Right atrium auricular region (tissue), 2 donors: ENCODE data around the gene ZCWPW1. TPM values are rescaled to one million over a fixed set of nuclear protein-coding genes. Genes with fewer than 3 reads are reported as not detected.

Experiments
- DNase-seq: peaks from one replicate; pipeline ENCODE4 v3.0.0-alpha.2; 2019; ENCODE audit warnings: low spot score
- H3K27ac ChIP-seq, 2 donors: fragments of 200-600 bp; sonication (generic); 1 replicate in 1 of 2; 2 replicates in 1 of 2; pipeline ENCODE4 v1.5.1; 2016 to 2019
- H3K27me3 ChIP-seq, 2 donors: fragments of 200-600 bp; sonication (generic); one replicate each; pipeline versions ENCODE4 v1.5.1 to v1.6.0; 2017 to 2019
- H3K36me3 ChIP-seq: fragments of 200-600 bp; sonication (generic); one replicate; pipeline ENCODE4 v1.5.1; 2016
- H3K4me1 ChIP-seq, 2 donors: fragments of 200-600 bp; sonication (generic); one replicate each; pipeline versions ENCODE4 v1.5.1 to v1.6.0; 2017 to 2019
- H3K4me3 ChIP-seq, 2 donors: fragments of 200-600 bp; sonication (generic); 1 replicate in 1 of 2; 2 replicates in 1 of 2; pipeline ENCODE4 v1.5.1; 2017 to 2019; ENCODE audit warnings: mild to moderate bottlenecking in 1 of 2, moderate library complexity in 1 of 2
- H3K9me3 ChIP-seq, 2 donors: fragments of 200-600 bp; sonication (generic); one replicate each; pipeline ENCODE4 v1.5.1; 2019
- total RNA-seq, 2 donors: library from RNA; depleted of rRNA; stranded (reverse); fragments of >200 nt; gene quantifications; one replicate each; pipeline ENCODE4 v1.1.0, GENCODE V29; 2016
- TF ChIP-seq, protein P1 (sequence below), 2 donors: fragments of 200-600 bp; sonication (generic); IDR thresholded peaks; one replicate each; pipeline ENCODE4 v1.5.1; 2019; ENCODE audit warnings: antibody characterized with exemption in 2 of 2

The ZCWPW1 gene
- total RNA-seq, 2 donors from 2014 or later, result 2.1 to 8.5 TPM

DNA sequence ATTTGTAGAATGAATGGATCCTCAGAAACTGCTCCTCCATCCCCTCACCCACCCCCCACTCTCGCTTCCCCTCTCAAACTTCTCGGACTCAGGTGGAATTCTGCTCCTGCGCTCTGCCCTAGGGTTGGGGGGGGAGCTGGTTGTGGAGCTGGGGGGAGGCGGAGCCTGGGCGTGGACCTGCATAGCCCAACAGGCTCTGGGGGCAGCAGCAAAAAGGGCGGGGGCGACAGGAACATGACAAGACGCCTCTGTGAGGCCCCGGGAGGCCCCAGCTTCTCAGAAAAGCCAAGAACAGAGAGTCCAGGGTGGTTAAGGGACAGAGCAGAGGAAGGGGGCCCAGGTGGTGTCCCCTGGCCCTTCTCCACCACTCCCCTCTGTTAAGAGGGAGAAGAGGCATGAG is 47.0 kb upstream of the ZCWPW1 start:
- Histone ChIP-seq H3K4me3 (peak overlapping the region in 1 of 2 donors; percentile 99), H3K36me3 (peaks cover 13% of the 10 kb centered on the region), H3K27me3 (no peaks in the 10 kb centered on the region), H3K27ac (peak overlapping the region; percentile 93 to 97), H3K4me1 (peaks cover 0 to 70% of the 10 kb centered on the region in 2 donors), H3K9me3 (no peaks in the 10 kb centered on the region)
- TF ChIP-seq, protein P1, sequence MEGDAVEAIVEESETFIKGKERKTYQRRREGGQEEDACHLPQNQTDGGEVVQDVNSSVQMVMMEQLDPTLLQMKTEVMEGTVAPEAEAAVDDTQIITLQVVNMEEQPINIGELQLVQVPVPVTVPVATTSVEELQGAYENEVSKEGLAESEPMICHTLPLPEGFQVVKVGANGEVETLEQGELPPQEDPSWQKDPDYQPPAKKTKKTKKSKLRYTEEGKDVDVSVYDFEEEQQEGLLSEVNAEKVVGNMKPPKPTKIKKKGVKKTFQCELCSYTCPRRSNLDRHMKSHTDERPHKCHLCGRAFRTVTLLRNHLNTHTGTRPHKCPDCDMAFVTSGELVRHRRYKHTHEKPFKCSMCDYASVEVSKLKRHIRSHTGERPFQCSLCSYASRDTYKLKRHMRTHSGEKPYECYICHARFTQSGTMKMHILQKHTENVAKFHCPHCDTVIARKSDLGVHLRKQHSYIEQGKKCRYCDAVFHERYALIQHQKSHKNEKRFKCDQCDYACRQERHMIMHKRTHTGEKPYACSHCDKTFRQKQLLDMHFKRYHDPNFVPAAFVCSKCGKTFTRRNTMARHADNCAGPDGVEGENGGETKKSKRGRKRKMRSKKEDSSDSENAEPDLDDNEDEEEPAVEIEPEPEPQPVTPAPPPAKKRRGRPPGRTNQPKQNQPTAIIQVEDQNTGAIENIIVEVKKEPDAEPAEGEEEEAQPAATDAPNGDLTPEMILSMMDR (IDR thresholded peaks at IDR 0.05), result no peak
- no peak for DNase-seq

DNA sequence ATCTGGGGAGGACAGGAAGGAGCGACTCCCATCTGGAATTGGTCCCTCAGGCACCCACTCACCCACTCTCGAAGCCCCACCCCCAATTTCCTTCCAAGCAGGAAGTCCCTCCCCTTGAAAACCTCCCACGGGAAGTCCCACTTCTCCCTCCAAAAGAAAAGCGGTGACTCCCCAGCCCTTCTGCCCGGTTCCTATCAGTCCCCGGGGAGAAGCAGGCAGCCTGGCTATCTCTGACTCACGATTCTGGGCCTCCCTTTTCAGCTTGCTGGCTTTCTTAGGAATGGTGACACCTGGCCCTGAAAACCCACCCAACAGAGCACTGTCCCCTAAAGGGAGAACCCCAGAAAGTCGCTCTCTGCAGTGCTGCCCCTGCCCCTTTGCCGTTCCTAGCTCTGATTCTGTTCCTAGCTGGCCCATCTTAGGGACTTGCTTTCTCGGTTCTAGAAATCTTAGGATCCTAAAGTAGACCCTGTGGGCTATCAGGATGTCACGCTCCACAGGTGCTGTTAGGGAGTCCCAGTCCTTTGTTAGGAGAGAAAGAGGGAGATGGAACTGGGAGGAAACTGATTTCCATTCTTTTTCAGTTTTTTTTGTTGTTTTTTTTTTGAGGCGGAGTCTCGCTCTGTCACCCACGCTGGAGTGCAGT is 44.5 kb upstream of the ZCWPW1 start:
- Histone ChIP-seq H3K4me3 (no peak overlapping the region), H3K27ac (peak overlapping the region; percentile 69 to 84), H3K9me3 (no peaks in the 10 kb centered on the region), H3K36me3 (peaks cover 15% of the 10 kb centered on the region), H3K4me1 (peaks cover 0 to 75% of the 10 kb centered on the region in 2 donors), H3K27me3 (no peaks in the 10 kb centered on the region)
- TF ChIP-seq, protein P1 (IDR thresholded peaks at IDR 0.05), result no peak
- peak; percentile 81 for DNase-seq

DNA sequence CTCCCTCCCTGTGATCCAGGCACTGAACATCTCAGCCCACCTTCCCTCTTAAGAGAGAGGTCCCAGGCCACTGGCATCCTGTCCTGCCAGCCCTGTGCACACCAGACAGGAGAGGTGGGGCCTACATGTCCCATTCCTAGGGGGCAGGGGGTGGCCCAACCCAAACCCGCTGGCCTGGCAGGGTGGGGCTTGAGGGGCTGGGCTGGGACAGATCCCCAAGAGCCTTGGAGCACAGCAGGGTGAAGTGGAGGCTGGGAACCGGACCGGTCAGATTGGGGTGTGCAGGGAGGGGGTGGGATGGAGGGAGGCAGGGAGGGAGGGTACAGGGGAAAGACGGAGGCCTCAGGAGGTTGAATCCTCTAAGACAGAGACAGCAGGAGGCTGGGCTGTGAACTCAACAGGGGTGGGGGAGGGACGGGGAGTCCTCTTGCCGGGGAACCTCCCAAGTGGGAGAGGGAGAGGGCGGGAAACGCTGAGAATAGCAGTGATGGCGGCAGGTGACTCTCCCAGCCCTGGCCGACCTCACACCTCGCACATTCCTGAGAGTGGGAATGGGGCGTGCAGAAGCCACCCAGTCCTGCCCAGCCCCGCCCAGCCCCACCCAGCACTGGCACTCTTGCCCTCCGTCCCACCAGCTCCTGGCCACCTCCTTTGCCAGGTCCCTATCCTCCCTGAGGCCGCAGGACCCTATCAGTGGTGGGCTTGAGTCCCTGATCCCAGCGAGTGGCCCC is 43.8 kb upstream of the ZCWPW1 start:
- H3K4me3 ChIP-seq, result no peak overlapping the region

DNA sequence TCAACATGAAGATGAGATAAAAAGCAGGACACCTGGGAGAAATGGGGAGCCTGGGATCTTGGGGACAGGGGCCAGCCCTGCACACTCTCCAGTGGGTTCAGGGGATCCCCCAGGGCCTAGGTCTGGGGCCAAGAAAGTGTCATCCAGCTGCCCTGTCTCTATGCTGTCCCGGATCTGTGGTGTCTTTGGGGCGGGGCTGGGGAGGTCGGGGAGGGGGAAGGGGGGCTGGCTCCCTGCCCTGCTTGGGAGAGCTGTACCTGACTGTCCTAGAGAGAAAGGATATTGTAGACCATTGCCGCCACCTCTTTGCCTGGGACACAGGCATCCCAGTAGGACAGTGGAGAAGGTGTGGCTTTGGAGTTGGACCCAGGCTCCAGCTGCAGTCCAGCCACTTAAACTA is 42.5 kb upstream of the ZCWPW1 start:
- Histone ChIP-seq H3K9me3 (no peaks in the 10 kb centered on the region), H3K27ac (no peak overlapping the region), H3K4me3 (no peak overlapping the region), H3K36me3 (peaks cover 22% of the 10 kb centered on the region), H3K4me1 (peaks cover 0 to 71% of the 10 kb centered on the region in 2 donors), H3K27me3 (no peaks in the 10 kb centered on the region)
- no peak for DNase-seq
- TF ChIP-seq, protein P1 (IDR thresholded peaks at IDR 0.05), result no peak

More for the DNA sequence above, 43.8 kb upstream of the ZCWPW1 start:
- TF ChIP-seq, protein P1 (IDR thresholded peaks at IDR 0.05), result no peak
- DNase-seq, result no peak
- H3K4me1 ChIP-seq, result peaks cover 0 to 74% of the 10 kb centered on the region in 2 donors
- no peaks in the 10 kb centered on the region for H3K27me3 ChIP-seq
- H3K9me3 ChIP-seq, result no peaks in the 10 kb centered on the region
- peak overlapping the region; percentile 69 to 84 for H3K27ac ChIP-seq
- peaks cover 15% of the 10 kb centered on the region for H3K36me3 ChIP-seq

DNA sequence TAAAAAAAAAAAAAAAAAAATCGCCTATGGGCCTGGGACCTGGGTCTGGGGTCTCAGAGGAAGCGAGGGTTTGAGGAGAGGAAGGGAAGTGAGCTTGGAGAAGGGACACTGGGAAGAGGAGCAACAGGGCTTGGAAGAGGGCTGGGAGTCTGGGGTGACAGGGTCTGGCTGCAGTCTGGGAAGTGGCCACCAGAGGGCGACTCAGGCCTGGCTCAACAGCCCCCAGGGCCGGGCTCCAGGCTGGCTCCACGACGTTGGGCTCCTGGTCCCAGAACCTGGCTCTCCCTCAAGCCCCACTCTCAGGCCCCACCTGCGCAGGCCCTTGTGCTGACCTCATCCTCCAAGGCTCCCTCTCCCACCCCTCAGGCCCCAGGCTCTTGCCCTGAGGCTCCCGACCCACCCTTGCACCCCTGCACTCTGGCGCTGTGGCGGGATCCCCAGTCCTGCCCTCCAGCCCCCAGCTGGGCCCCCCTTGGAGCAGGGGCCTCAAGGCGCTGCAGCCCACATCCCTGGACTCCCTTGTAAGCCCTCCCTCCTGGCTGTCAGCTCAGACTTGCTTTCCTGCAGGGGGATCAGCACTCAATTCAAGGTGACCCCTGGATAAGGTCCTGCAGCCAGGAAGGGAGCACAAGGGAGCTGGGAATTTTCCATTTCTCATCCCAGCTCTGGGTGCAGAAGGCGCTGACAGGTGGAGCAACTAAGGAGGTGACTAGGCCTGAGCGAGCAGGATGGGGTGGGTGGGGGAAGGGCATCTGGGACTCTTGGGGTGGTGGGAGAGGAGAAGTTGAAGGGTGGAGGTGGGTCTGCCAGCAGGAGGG is 40.9 kb upstream of the ZCWPW1 start:
- H3K27ac ChIP-seq, result peak overlapping the region; percentile 46 to 54
- DNase-seq, result peak; percentile 88
- H3K27me3 ChIP-seq, result no peaks in the 10 kb centered on the region
- no peaks in the 10 kb centered on the region for H3K9me3 ChIP-seq
- H3K4me3 ChIP-seq, result no peak overlapping the region
- H3K4me1 ChIP-seq, result peaks cover 0 to 64% of the 10 kb centered on the region in 2 donors
- H3K36me3 ChIP-seq, result peaks cover 22% of the 10 kb centered on the region
- TF ChIP-seq, protein P1 (IDR thresholded peaks at IDR 0.05), result peak; percentile 87 to 94
